GM13977 (cell line): ENCODE data around the gene LGALS3BP.

Source experiments
- DNase-seq: peaks from one replicate; pipeline ENCODE4 v3.0.0; 2012; ENCODE audit warnings: low spot score
- in situ Hi-C: fragments of 300-500 bp; cut with MboI; formaldehyde crosslinking; loops from one replicate; pipeline ENCODE4 v1.12.0; 2022; ENCODE audit warnings: low sequenced_read_pairs, low pct_unique_long_range_greater_than_20kb, mixed read lengths, inconsistent platforms; ENCODE audit not compliant: unreplicated experiment
- TF ChIP-seq, protein P1 (sequence below): IDR thresholded peaks from 2 replicates; pipeline ENCODE4 v1.5.1; 2012; ENCODE audit warnings: mild to moderate bottlenecking, control low read depth; ENCODE audit not compliant: insufficient read depth; ENCODE audit errors: extremely low read depth, missing control alignments

Gene LGALS3BP, protein sequence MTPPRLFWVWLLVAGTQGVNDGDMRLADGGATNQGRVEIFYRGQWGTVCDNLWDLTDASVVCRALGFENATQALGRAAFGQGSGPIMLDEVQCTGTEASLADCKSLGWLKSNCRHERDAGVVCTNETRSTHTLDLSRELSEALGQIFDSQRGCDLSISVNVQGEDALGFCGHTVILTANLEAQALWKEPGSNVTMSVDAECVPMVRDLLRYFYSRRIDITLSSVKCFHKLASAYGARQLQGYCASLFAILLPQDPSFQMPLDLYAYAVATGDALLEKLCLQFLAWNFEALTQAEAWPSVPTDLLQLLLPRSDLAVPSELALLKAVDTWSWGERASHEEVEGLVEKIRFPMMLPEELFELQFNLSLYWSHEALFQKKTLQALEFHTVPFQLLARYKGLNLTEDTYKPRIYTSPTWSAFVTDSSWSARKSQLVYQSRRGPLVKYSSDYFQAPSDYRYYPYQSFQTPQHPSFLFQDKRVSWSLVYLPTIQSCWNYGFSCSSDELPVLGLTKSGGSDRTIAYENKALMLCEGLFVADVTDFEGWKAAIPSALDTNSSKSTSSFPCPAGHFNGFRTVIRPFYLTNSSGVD

DNA sequence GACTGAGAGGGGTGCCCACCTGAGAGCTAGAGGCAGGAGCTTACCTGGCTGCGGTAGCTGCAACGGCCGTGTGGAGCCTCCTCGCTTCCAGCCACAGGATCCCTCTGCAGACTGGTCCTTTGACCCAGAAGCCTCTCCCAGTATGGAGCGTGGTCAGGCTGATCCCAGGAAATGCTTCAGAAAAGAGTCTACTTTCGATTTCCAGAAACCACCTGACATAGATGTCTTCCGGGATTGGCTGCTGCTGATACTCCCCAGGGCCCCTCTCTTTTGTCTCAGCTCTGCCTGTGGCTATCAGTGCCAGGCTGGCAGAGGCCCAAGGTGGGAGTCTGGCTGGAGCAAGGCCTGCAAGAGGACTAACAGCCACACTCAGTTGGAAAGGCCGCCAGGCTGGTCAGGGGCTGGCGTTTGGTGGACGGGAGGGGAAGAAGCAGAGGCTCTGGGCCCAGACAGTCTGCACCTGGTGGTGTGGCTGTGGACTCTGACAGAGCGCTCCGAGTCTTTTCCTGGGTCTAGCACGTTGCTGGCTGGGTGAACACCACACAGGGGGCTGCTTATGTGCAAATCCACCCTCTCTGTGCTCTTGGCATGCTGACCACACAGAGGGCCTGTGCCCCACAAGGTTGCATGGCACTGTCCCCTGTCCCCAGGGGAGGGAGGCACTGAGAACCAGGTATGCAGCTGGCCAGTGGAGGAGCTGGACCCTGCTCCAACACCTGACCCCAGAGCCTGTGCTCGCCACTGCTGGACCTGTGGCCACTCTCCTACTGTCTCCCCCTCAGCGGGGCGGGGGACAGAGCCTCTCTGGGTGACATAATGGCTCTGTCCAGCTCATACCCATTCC lies at the start of gene LGALS3BP:
LGALS3BP (minus strand) TSS at position 144 of the 844 bp plus-strand sequence. CDS start 2,732 bp downstream, outside the sequence.
- in situ Hi-C loops: loop anchor here (10.0 kb wide), 1 partner anchor 115 kb away; no protein-coding TSS in a partner anchor
- TF ChIP-seq, protein P1, sequence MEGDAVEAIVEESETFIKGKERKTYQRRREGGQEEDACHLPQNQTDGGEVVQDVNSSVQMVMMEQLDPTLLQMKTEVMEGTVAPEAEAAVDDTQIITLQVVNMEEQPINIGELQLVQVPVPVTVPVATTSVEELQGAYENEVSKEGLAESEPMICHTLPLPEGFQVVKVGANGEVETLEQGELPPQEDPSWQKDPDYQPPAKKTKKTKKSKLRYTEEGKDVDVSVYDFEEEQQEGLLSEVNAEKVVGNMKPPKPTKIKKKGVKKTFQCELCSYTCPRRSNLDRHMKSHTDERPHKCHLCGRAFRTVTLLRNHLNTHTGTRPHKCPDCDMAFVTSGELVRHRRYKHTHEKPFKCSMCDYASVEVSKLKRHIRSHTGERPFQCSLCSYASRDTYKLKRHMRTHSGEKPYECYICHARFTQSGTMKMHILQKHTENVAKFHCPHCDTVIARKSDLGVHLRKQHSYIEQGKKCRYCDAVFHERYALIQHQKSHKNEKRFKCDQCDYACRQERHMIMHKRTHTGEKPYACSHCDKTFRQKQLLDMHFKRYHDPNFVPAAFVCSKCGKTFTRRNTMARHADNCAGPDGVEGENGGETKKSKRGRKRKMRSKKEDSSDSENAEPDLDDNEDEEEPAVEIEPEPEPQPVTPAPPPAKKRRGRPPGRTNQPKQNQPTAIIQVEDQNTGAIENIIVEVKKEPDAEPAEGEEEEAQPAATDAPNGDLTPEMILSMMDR: no peak
- DNase-seq: peak; percentile 36

DNA sequence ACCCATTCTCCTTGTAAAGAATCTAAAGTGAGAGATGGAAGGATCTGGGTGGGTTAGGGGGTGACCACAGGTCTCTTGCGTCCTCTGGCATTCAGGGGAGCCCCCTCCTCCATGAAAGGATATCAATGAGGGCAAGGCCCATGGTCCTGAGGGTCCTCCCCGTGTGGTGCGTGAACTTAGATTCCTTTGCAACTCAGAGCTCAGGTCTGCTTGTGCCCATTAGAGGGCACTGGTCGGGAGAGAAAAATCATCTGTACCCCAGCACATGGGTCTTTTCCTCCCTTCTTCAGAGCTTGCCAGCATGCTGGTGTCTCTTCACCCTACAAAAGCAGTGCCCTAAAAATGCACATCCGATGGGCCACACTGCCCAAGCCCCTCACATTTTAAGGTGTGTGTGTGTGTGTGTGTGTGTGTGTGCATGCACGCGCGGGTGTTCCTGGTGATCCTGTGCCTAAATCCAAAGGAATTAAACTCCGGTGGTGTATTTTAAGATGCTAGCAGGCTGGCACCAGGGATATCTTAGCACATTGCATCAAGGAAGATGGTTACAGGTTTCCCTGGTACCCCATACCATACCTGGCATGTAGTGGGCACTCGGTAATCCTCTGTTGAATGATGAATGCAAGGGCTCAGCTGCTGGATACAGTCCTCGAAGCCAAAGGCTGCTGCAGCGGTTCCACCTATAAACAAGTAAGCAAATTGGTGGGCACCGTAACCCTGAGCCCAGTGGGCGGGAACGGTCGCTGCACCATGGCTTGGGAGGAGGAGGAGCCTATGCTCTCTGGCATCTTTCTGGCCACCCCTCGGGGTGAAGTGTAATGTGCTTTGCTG lies 49.0 kb upstream of the LGALS3BP start:
- DNase-seq: no peak
- in situ Hi-C loops: no loop called here

GRCh38 chr17:79027925-79028491 lies 48.3 kb upstream of the LGALS3BP start:
- TF ChIP-seq, protein P1: no peak
- DNase-seq: no peak
- in situ Hi-C loops: no loop called here

More for the DNA sequence above, 49.0 kb upstream of the LGALS3BP start:
- TF ChIP-seq, protein P1: no peak

- in situ Hi-C loops: no loop called here
- TF ChIP-seq, protein P1: no peak
- DNase-seq: no peak
Observed at GRCh38 chr17:79027274-79027924, 47.7 kb upstream of the LGALS3BP start.

DNA sequence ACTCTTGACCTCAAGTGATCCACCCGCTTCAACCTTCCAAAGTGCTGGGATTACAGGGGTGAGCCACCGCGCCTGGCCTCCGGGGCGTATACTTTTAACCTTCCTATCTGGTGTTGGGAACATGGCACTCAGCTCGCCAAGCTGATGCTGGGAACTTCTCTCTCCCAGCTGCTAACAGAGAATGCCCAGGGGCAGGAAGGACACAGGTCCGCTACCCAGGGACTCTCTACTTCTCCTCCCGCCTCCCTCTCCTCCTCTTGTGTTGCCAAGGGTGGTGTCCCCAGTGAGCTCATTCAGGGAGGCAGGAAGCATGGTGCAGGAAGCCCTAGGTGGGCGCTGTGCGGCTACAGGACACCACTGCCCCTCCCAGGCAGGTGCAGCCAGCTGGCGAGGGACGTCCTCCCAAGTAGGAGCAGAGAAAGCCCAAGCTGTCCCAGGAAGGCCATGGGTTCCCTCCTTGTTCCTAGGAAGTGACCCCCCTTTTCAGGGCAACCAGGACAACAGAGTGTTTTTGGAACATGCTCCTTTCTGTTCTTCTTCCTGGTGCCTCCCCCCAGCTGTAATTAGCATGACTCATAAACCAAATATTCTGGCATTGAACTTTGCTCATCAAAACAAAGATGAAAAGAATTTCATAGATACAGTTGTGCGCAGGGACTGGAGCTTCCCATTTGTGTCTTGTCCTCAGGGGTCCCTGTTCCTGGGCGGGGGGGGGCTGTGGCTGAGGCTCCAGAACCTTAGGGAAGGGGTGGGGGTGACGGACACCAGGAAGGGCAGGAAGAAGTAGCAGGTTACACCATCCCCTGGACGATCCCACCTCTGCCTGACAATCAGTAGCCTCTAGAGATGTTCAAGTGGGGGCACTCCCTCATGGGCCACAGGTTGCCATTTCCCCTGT lies 46.9 kb upstream of the LGALS3BP start:
- DNase-seq: no peak
- in situ Hi-C loops: no loop called here
- TF ChIP-seq, protein P1: no peak
